ENCODE data around the gene SYNPO2L.

DNA sequence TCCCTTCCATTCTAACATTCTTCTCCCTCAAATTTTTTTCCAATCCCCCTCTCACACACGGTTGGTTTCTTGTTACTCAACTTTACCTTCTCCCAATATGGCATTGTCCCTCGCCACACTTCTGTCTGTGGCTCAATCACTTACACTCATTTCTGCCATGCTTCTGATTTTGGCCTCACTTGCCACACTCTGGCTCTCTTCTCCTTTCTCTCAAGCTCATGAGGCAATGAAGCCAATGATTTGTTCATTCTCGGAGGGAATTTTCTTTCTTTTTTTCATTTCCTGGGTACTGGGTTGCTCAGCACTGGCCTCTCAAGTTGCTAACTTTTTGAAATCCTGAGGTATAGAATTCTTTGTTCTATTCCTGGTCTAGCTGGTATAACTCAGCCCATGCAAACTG, 10.6 kb downstream of the SYNPO2L start:
- no peak for TF ChIP-seq EZH2phosphoT487 (IDR thresholded peaks at IDR 0.05; ENCODE audit: insufficient read depth, low read depth)
- no peak for TF ChIP-seq EZH2 (IDR thresholded peaks at IDR 0.05; ENCODE audit: insufficient read depth, poor library complexity, severe bottlenecking)

All from GM23248 (cell line).